Measurements from ENCODE around the gene TLR6.

The TLR6 gene

DNA sequence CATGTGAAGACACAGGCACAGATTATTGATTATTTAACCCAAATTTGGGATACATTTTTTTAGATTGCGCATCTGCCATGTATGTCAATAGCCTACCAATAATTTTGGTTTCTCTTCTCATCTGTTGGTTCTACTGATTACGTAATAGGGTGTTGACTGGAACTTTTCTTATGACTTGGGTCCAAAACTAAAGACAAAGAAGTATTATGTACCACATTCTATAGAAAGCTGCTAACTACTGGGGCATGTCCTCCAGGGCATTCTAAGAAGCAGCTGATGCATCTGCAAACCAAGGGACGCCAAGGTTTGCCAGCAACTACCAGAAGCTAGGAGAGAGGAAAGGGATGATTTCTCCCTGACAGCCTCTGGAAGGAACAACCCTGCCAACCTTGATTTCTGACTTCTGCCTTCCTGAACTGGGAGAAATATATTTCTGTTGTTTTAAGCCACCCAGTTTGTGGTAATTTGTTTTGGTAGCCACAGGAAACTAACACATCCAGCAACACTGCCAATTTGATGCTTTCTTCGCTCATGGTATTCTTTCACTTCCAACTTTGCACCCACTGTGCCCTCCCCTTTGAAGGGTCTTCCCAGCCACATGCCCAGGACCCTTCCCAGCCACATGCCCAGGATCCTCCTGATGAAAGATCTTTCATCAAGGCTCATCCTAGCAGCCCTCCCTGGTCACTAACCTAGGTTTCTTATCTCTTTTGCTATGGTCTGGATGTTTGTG is 36.1 kb downstream of the TLR6 start (continued):
- TF ChIP-seq ZFP37 (tag by site-specific recombination; IDR thresholded peaks at IDR 0.05) (no peak), BCL11B (tag by site-specific recombination; IDR thresholded peaks at IDR 0.05; ENCODE audit: low read depth) (no peak), ZNF433 (tag by site-specific recombination; IDR thresholded peaks at IDR 0.05; ENCODE audit: low read depth) (no peak)

DNA sequence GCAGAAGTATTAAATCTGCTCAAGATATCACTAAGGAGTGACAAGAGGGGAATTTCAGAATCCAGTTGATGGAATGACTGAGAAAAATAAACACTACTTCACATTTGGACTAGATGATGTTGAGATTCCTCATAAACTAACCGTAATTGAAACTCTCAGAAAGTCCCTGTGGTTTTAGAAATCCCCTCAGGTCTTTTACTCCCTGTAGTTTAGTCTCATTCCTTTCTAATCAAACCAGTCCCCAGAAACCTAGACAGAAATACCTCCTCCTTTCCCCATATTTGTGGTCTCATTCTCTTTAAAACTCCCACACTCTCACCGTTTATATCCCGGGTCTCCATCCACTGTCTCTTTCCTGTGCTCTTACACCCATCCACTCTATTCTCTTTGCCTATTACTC is 37.0 kb downstream of the TLR6 start:
- Histone ChIP-seq H3K36me3 (ENCODE audit: control insufficient read depth in 2 of 2, insufficient read depth in 1 of 2, low read length in 2 of 2) (no peaks in the 10 kb centered on the region), H3K4me3 (ENCODE audit: low read depth, low read length) (no peak overlapping the region), H3K27ac (ENCODE audit: extremely low read depth, low read depth, low read length) (no peak overlapping the region), H3K9me3 (ENCODE audit: control insufficient read depth, insufficient read depth, low read depth, low read length) (no peaks in the 10 kb centered on the region), H3K4me1 (ENCODE audit: control insufficient read depth, insufficient read depth, low read length) (no peaks in the 10 kb centered on the region)
- POLR2A ChIA-PET: no interaction called here
- TF ChIP-seq ZNF114 (tag by site-specific recombination; IDR thresholded peaks at IDR 0.05) (no peak), ZNF140 (tag by site-specific recombination; IDR thresholded peaks at IDR 0.05) (no peak), WT1 (tag by site-specific recombination; IDR thresholded peaks at IDR 0.05) (peak; percentile 77)
- CTCF ChIA-PET: interaction anchor here (0.6 to 1.0 kb wide), 2 partner anchors 28 to 37 kb away, joined by 3 to 4 read pairs; partner anchors contain the start of gene TLR10

DNA sequence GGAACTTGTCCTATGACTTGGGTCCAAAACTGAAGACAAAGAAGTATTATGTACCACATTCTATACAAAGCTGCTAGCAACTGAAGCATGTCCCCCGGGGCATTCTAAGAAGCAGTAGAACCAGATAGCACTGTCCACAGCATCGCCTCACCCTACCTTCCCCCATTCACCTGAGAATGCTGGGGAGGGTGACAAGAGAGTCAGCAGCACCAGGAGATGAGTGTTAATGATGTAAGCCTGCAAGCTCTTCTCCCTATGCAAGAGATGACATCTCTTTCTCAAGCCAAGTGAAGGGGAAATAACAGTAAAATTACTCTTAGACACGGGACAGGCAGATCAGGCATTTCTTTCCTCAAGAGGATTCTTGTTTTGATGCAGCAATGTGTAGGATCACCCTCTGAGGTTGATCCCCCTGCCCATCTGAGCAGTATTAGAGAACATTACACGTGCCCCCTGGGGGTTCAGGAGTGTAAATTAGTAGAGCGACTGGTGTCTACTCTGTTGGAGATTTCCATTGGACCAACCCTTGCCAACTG is 38.1 kb downstream of the TLR6 start:
- TF ChIP-seq, protein P1, sequence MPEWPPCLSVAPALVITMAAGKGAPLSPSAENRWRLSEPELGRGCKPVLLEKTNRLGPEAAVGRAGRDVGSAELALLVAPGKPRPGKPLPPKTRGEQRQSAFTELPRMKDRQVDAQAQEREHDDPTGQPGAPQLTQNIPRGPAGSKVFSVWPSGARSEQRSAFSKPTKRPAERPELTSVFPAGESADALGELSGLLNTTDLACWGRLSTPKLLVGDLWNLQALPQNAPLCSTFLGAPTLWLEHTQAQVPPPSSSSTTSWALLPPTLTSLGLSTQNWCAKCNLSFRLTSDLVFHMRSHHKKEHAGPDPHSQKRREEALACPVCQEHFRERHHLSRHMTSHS (tag by site-specific recombination; IDR thresholded peaks at IDR 0.05): no peak
- TF ChIP-seq, protein P2, sequence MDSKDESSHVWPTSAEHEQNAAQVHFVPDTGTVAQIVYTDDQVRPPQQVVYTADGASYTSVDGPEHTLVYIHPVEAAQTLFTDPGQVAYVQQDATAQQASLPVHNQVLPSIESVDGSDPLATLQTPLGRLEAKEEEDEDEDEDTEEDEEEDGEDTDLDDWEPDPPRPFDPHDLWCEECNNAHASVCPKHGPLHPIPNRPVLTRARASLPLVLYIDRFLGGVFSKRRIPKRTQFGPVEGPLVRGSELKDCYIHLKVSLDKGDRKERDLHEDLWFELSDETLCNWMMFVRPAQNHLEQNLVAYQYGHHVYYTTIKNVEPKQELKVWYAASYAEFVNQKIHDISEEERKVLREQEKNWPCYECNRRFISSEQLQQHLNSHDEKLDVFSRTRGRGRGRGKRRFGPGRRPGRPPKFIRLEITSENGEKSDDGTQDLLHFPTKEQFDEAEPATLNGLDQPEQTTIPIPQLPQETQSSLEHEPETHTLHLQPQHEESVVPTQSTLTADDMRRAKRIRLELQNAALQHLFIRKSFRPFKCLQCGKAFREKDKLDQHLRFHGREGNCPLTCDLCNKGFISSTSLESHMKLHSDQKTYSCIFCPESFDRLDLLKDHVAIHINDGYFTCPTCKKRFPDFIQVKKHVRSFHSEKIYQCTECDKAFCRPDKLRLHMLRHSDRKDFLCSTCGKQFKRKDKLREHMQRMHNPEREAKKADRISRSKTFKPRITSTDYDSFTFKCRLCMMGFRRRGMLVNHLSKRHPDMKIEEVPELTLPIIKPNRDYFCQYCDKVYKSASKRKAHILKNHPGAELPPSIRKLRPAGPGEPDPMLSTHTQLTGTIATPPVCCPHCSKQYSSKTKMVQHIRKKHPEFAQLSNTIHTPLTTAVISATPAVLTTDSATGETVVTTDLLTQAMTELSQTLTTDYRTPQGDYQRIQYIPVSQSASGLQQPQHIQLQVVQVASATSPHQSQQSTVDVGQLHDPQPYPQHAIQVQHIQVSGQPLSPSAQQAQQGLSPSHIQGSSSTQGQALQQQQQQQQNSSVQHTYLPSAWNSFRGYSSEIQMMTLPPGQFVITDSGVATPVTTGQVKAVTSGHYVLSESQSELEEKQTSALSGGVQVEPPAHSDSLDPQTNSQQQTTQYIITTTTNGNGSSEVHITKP (tag by site-specific recombination; IDR thresholded peaks at IDR 0.05): no peak
- TF ChIP-seq ZNF10 (tag by site-specific recombination; IDR thresholded peaks at IDR 0.05): no peak
- TF ChIP-seq ZNF16 (tag by site-specific recombination; IDR thresholded peaks at IDR 0.05; ENCODE audit: low read depth): no peak
- no peak for TF ChIP-seq ZNF121 (tag by site-specific recombination; IDR thresholded peaks at IDR 0.05)
- TF ChIP-seq ZNF169 (tag by site-specific recombination; IDR thresholded peaks at IDR 0.05): no peak
- TF ChIP-seq ZNF544 (tag by site-specific recombination; IDR thresholded peaks at IDR 0.05): no peak
- TF ChIP-seq ZXDB (tag by site-specific recombination; IDR thresholded peaks at IDR 0.05): no peak
- TF ChIP-seq ZNF433 (tag by site-specific recombination; IDR thresholded peaks at IDR 0.05; ENCODE audit: low read depth): no peak
- TF ChIP-seq ZNF24 (tag by site-specific recombination; IDR thresholded peaks at IDR 0.05): no peak
- TF ChIP-seq ZNF473 (tag by site-specific recombination; IDR thresholded peaks at IDR 0.05): no peak
- TF ChIP-seq ZNF19 (tag by site-specific recombination; IDR thresholded peaks at IDR 0.05; ENCODE audit: low read depth): no peak
- no peak for TF ChIP-seq ZNF133 (tag by site-specific recombination; IDR thresholded peaks at IDR 0.05)
- TF ChIP-seq YY2 (tag by site-specific recombination; IDR thresholded peaks at IDR 0.05): no peak
- TF ChIP-seq ZNF561 (tag by site-specific recombination; IDR thresholded peaks at IDR 0.05; ENCODE audit: borderline replicate concordance): no peak
- TF ChIP-seq ZFHX2 (tag by site-specific recombination; conservative IDR thresholded peaks at IDR 0.05): no peak
- no peak for TF ChIP-seq ZNF776 (tag by site-specific recombination; IDR thresholded peaks at IDR 0.05; ENCODE audit: borderline replicate concordance)
- TF ChIP-seq ZNF423 (tag by site-specific recombination; IDR thresholded peaks at IDR 0.05): no peak
- ChIA-PET POLR2A (no interaction called here), CTCF (interaction anchor here (1.0 kb wide), 1 partner anchor 42 kb away, joined by 3 read pairs; no protein-coding TSS in a partner anchor)
- H3K27ac ChIP-seq (ENCODE audit: extremely low read depth, low read depth, low read length): no peak overlapping the region
- no peaks in the 10 kb centered on the region for H3K9me3 ChIP-seq (ENCODE audit: control insufficient read depth, insufficient read depth, low read depth, low read length)
- no peaks in the 10 kb centered on the region for H3K4me1 ChIP-seq (ENCODE audit: control insufficient read depth, insufficient read depth, low read length)
- H3K36me3 ChIP-seq (ENCODE audit: control insufficient read depth in 2 of 2, insufficient read depth in 1 of 2, low read length in 2 of 2): no peaks in the 10 kb centered on the region
- H3K4me3 ChIP-seq (ENCODE audit: low read depth, low read length): no peak overlapping the region
